Transverse colon (tissue), 4 donors: ENCODE results near the gene MYG1. TPM values are rescaled to one million over a fixed set of nuclear protein-coding genes. Genes with fewer than 3 reads are reported as not detected.

Experiments used
- DNase-seq: peaks from one replicate; pipeline ENCODE4 v3.0.0-alpha.2; 2019
- H3K27ac ChIP-seq, 4 donors: fragments of 200-600 bp; sonication (generic); 2 replicates each; pipeline ENCODE4 v1.5.1; 2016 to 2018; ENCODE audit warnings: inconsistent platforms in 4 of 4
- H3K27me3 ChIP-seq: fragments of 200-600 bp; sonication (generic); 2 replicates; pipeline ENCODE4 v1.5.1; 2017; ENCODE audit warnings: inconsistent platforms
- H3K36me3 ChIP-seq, 4 donors: fragments of 200-600 bp; sonication (generic); 2 replicates each; pipeline ENCODE4 v1.5.1; 2017 to 2019; ENCODE audit warnings: inconsistent platforms in 4 of 4
- H3K4me1 ChIP-seq, 4 donors: fragments of 200-600 bp; sonication (generic); 2 replicates each; pipeline ENCODE4 v1.5.1; 2017 to 2020; ENCODE audit warnings: inconsistent platforms in 4 of 4
- H3K4me3 ChIP-seq, 4 donors: fragments of 200-600 bp; sonication (generic); 1 replicate in 1 of 4; 2 replicates in 3 of 4; pipeline versions ENCODE4 v1.5.1 to v1.6.1; 2017 to 2019; ENCODE audit warnings: inconsistent platforms in 4 of 4
- H3K9me3 ChIP-seq, 2 donors: fragments of 200-600 bp; sonication (generic); 2 replicates each; pipeline ENCODE4 v1.5.1; 2017 to 2019; ENCODE audit warnings: inconsistent platforms in 2 of 2
- EP300 ChIP-seq: sonication (generic); formaldehyde crosslinking; IDR thresholded peaks from one replicate; pipeline ENCODE4 v1.6.1; 2017; ENCODE audit warnings: antibody characterized with exemption, low read depth
- POLR2A ChIP-seq: fragments of 450-650 bp; IDR thresholded peaks from one replicate; pipeline ENCODE4 v1.6.1; 2016; ENCODE audit warnings: antibody characterized with exemption, mild to moderate bottlenecking, moderate library complexity
- POLR2AphosphoS5 ChIP-seq, 3 donors: sonication (generic); formaldehyde crosslinking; IDR thresholded peaks; one replicate each; pipeline ENCODE4 v1.6.1; 2016; ENCODE audit warnings: antibody characterized with exemption in 3 of 3
- WGBS, 2 donors: methylation state at CpG; one replicate each; pipeline ENCODE4 v1.1.5; 2018; ENCODE audit warnings: low coverage in 1 of 2; 5-methylcytosine and 5-hydroxymethylcytosine counted together
- in situ Hi-C, 4 donors: fragments of 200-750 bp; cut with MboI; loops; one replicate each; pipeline versions ENCODE4 v1.15.0 to v1.15.1; 2017; ENCODE audit warnings: low sequenced_read_pairs in 3 of 4, low pct_ligation_motif_present in 1 of 4, low pct_unique_long_range_greater_than_20kb in 1 of 4
- intact Hi-C: fragments of 100-400 bp; cut with DNase I; formaldehyde crosslinking; loops from one replicate; pipeline ENCODE4 v1.15.1; 2023; ENCODE audit warnings: low total_unique reads
- total RNA-seq, 4 donors: library from RNA; depleted of rRNA; stranded (reverse); fragments of >200 nt; gene quantifications; one replicate each; pipeline ENCODE4 v1.1.0, GENCODE V29; 2016
- TF ChIP-seq, protein P1 (sequence below), 5 experiments: fragments of 200-600 bp in 3 of 5; fragments of 450-650 bp in 2 of 5; sonication (generic) in 3 of 5; IDR thresholded peaks; 1 replicate in 2 of 5; 2 replicates in 3 of 5; pipeline ENCODE4 v1.5.1; 2016 to 2017; ENCODE audit warnings: antibody characterized with exemption in 5 of 5, inconsistent platforms in 3 of 5, mild to moderate bottlenecking in 2 of 5, moderate library complexity in 1 of 5

Gene MYG1
- total RNA-seq, 4 donors from 2014 or later: 12.7 to 37.0 (median 24.3) TPM

DNA sequence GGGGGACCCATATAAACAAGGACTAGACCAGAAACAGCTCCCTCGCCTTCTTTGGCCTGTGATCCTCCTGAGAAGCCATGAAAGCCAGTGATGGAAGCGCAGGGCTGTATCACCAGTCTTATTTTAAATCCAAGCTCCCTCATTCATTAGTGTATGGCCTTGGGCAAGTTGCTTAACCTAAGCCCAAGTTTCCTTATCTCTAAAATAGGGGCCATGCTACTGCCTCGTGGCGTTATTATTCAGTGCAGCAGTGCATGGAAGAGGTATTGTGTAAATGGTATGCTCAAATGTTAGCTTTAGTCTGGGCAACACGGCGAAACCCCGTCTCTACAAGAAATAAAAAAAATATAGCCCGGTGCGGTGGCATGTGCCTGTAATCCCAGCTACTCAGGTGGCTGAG lies 21.5 kb upstream of the MYG1 start:
- no peaks in the 10 kb centered on the region for H3K9me3 ChIP-seq
- H3K4me1 ChIP-seq: no peaks in the 10 kb centered on the region
- intact Hi-C loops: no loop called here
- in situ Hi-C loops: loop anchor here in 1 of 4 donors (25.0 kb wide), 1 partner anchor 216 kb away; the partner anchor contains the start of gene TNS2
- H3K27me3 ChIP-seq: no peaks in the 10 kb centered on the region
- WGBS, 2 donors: 97 to 100% methylated on average over 7 to 9 of the region's 9 CpGs
- no peak for TF ChIP-seq EP300
- TF ChIP-seq, protein P1, sequence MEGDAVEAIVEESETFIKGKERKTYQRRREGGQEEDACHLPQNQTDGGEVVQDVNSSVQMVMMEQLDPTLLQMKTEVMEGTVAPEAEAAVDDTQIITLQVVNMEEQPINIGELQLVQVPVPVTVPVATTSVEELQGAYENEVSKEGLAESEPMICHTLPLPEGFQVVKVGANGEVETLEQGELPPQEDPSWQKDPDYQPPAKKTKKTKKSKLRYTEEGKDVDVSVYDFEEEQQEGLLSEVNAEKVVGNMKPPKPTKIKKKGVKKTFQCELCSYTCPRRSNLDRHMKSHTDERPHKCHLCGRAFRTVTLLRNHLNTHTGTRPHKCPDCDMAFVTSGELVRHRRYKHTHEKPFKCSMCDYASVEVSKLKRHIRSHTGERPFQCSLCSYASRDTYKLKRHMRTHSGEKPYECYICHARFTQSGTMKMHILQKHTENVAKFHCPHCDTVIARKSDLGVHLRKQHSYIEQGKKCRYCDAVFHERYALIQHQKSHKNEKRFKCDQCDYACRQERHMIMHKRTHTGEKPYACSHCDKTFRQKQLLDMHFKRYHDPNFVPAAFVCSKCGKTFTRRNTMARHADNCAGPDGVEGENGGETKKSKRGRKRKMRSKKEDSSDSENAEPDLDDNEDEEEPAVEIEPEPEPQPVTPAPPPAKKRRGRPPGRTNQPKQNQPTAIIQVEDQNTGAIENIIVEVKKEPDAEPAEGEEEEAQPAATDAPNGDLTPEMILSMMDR (IDR thresholded peaks at IDR 0.05): no peak
- no peaks in the 10 kb centered on the region for H3K36me3 ChIP-seq
- H3K4me3 ChIP-seq: no peak overlapping the region
- H3K27ac ChIP-seq: no peak overlapping the region
- DNase-seq: no peak

DNA sequence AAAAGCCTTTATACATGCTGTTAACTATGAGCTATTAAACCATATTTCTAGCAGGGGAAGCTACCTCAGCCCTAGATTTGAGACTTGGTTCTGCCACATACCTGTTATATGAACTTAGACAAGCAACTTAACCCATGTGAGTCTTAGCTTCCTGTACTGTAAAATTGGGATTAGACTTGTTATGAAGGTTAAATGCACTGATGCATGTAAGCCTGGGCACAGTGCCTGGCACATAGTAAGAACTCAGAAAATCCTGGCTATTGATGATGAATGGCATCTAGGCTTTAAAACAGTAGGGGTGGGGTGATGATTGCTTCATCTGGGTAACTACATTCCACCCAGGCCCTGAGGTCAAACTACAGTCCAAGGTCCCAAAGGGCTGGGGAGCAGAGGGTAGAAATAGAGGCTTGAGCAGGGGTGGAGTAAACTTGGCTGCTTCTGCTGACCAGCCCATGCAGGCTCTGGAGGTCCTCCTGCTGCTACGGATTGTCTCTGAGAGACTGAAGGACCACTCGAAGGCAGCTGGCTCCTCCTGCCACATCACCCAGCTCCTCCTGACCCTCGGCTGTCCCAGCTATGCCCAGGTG lies 20.1 kb upstream of the MYG1 start:
- Histone ChIP-seq H3K36me3 (no peaks in the 10 kb centered on the region), H3K9me3 (no peaks in the 10 kb centered on the region), H3K27me3 (no peaks in the 10 kb centered on the region), H3K27ac (no peak overlapping the region), H3K4me1 (no peaks in the 10 kb centered on the region), H3K4me3 (no peak overlapping the region)
- in situ Hi-C loops: loop anchor here in 1 of 4 donors (25.0 kb wide), 1 partner anchor 217 kb away; the partner anchor contains the start of gene TNS2
- no peak for TF ChIP-seq POLR2AphosphoS5 (IDR thresholded peaks at IDR 0.05)
- no peak for TF ChIP-seq EP300
- TF ChIP-seq, protein P1 (IDR thresholded peaks at IDR 0.05): no peak
- TF ChIP-seq POLR2A: no peak
- 86% methylated on average over 3 of the region's 3 CpGs; no CpG with 5 or more reads in 1 of the 2 donors for WGBS, 2 donors
- intact Hi-C loops: no loop called here
- DNase-seq: peak; percentile 38

DNA sequence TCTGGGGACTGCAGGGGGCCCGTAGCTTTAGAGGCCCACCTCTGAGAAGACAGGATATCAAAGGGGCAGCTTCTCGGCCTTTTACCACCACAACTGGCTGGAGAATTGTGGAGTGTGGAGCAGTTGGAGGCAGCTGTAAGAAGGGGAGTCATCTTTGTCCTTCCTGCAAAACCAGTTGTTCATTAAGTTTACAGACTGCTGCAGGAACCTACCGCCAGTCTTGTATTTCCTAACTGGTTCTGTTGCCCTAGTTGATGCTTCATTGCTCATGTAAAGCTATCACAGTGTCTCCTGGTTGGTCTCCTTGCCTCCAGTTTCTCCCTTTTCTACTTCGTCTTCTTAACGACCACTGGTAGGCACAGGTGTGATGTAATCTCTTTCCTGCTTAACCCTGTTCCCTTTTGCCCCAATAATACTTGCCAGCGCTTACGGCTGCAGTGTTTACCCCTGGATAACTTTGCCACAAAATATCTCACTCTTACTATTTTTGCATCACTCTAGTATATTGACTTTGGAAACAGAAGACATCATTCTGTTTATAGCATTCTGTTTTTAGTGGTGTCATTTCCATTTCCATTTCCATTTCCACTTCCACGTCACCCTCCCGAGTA lies 19.5 kb upstream of the MYG1 start:
- TF ChIP-seq POLR2A (no peak), POLR2AphosphoS5 (IDR thresholded peaks at IDR 0.05) (no peak), EP300 (no peak)
- TF ChIP-seq, protein P1 (IDR thresholded peaks at IDR 0.05): no peak
- Histone ChIP-seq H3K4me1 (no peaks in the 10 kb centered on the region), H3K27ac (no peak overlapping the region), H3K4me3 (no peak overlapping the region), H3K9me3 (no peaks in the 10 kb centered on the region), H3K36me3 (no peaks in the 10 kb centered on the region), H3K27me3 (no peaks in the 10 kb centered on the region)
- DNase-seq: no peak
- intact Hi-C loops (loop anchor here (10.0 kb wide), 1 partner anchor 215 kb away; no protein-coding TSS in a partner anchor), in situ Hi-C loops (loop anchor here in 3 of 4 donors (5.0 to 25.0 kb wide), 3 partner anchors 65 to 218 kb away; partner anchors contain the start of gene TNS2 (in 1 of the 3))
- WGBS, 2 donors: 85 to 91% methylated on average over 7 to 9 of the region's 9 CpGs

DNA sequence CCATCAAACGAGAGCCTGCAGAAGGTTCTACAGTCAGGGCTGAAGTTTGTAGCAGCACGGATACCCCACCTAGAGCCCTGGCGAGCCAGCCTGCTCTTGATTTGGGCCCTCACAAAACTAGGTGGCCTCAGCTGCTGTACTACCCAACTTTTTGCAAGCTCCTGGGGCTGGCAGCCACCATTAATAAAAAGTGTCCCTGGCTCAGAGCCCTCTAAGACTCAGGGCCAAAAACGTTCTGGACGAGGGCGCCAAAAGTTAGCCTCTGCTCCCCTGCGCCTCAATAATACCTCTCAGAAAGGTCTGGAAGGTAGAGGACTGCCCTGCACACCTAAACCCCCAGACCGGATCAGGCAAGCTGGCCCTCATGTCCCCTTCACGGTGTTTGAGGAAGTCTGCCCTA lies 13.0 kb upstream of the MYG1 start:
- no peak for TF ChIP-seq POLR2AphosphoS5 (IDR thresholded peaks at IDR 0.05)
- TF ChIP-seq POLR2A: no peak
- TF ChIP-seq EP300: no peak
- TF ChIP-seq, protein P1 (IDR thresholded peaks at IDR 0.05): no peak
- H3K36me3 ChIP-seq: no peaks in the 10 kb centered on the region
- 94% methylated on average over 9 of the region's 9 CpGs; no CpG with 5 or more reads in 1 of the 2 donors for WGBS, 2 donors
- no peaks in the 10 kb centered on the region for H3K27me3 ChIP-seq
- H3K27ac ChIP-seq: no peak overlapping the region
- H3K4me1 ChIP-seq: no peaks in the 10 kb centered on the region
- intact Hi-C loops: loop anchor here (5.0 to 10.0 kb wide), 2 partner anchors 69 to 222 kb away; no protein-coding TSS in a partner anchor
- H3K9me3 ChIP-seq: no peaks in the 10 kb centered on the region
- no peak for DNase-seq
- no peak overlapping the region for H3K4me3 ChIP-seq
- in situ Hi-C loops: loop anchor here in 3 of 4 donors (10.0 to 25.0 kb wide), 2 partner anchors 72 to 224 kb away; partner anchors contain the start of gene TNS2 (in 1 of the 3)
